Brain microvascular endothelial cell (primary cell): Measurements from ENCODE around the gene GPR21.
A peak's percentile ranks its signal among the peaks of the same experiment; 100 is the strongest.

Source experiments
- DNase-seq: peaks from one replicate; pipeline ENCODE4 v3.0.0-alpha.2; 2020
- H3K27ac ChIP-seq: fragments of 250-450 bp; sonication (Bioruptor Pico); 2 replicates; pipeline ENCODE4 v1.5.1; 2020; ENCODE audit warnings: mild to moderate bottlenecking, moderate library complexity
- H3K27me3 ChIP-seq: fragments of 250-450 bp; sonication (Bioruptor Pico); replicated peaks from 2 replicates; pipeline ENCODE4 v1.5.1; 2020; ENCODE audit warnings: mild to moderate bottlenecking
- H3K36me3 ChIP-seq: fragments of 250-450 bp; sonication (Bioruptor Pico); replicated peaks from 2 replicates; pipeline ENCODE4 v1.5.1; 2020; ENCODE audit warnings: mild to moderate bottlenecking
- H3K4me3 ChIP-seq: 2 replicates; pipeline ENCODE4 v1.5.1; 2011; ENCODE audit warnings: low read depth, mild to moderate bottlenecking, control low read depth, low read length, moderate library complexity
- CTCF ChIP-seq: IDR thresholded peaks from 2 replicates; pipeline ENCODE4 v1.5.1; 2011; ENCODE audit warnings: low read depth, mild to moderate bottlenecking, moderate library complexity, low read length, control low read depth, inconsistent platforms; ENCODE audit errors: missing control alignments
- in situ Hi-C: cut with HindIII; loops from 2 replicates; pipeline ENCODE4 v1.10.0; 2017; ENCODE audit warnings: low sequenced_read_pairs, low pct_ligation_motif_present

Gene GPR21

GRCh38 chr9:123064716-123065115 is 31.2 kb downstream of the GPR21 start:
- no peaks in the 10 kb centered on the region for H3K27me3 ChIP-seq
- TF ChIP-seq CTCF = no peak
- no peak overlapping the region for H3K4me3 ChIP-seq
- H3K27ac ChIP-seq = no peak overlapping the region
- H3K36me3 ChIP-seq = no peaks in the 10 kb centered on the region
- in situ Hi-C loops = no loop called here
- no peak for DNase-seq

- in situ Hi-C loops = no loop called here
- Histone ChIP-seq H3K27me3 (no peaks in the 10 kb centered on the region), H3K4me3 (no peak overlapping the region), H3K36me3 (no peaks in the 10 kb centered on the region), H3K27ac (no peak overlapping the region)
- no peak for TF ChIP-seq CTCF
- peak; percentile 12 for DNase-seq
Measured at GRCh38 chr9:123065196-123065595, 31.7 kb downstream of the GPR21 start.

GRCh38 chr9:123067136-123067535 is 33.7 kb downstream of the GPR21 start:
- TF ChIP-seq CTCF = no peak
- no peaks in the 10 kb centered on the region for H3K36me3 ChIP-seq
- H3K4me3 ChIP-seq = no peak overlapping the region
- DNase-seq = no peak
- H3K27ac ChIP-seq = no peak overlapping the region
- no peaks in the 10 kb centered on the region for H3K27me3 ChIP-seq
- in situ Hi-C loops = no loop called here

- in situ Hi-C loops = no loop called here
- TF ChIP-seq CTCF = no peak
- no peaks in the 10 kb centered on the region for H3K36me3 ChIP-seq
- H3K27ac ChIP-seq = peak overlapping the region; percentile 67
- DNase-seq = peak; percentile 78
- H3K4me3 ChIP-seq = no peak overlapping the region
- H3K27me3 ChIP-seq = no peaks in the 10 kb centered on the region
Measured at GRCh38 chr9:123069010-123069481, 35.6 kb downstream of the GPR21 start.

- in situ Hi-C loops = no loop called here
- H3K36me3 ChIP-seq = no peaks in the 10 kb centered on the region
Measured at GRCh38 chr9:123070198-123070597, 36.7 kb downstream of the GPR21 start.

More at GRCh38 chr9:123070198-123070597, 36.7 kb downstream of the GPR21 start:
- Histone ChIP-seq H3K27ac (no peak overlapping the region), H3K4me3 (no peak overlapping the region), H3K27me3 (no peaks in the 10 kb centered on the region)
- no peak for DNase-seq
- no peak for TF ChIP-seq CTCF
